Loucy (cell line): Measurements from ENCODE around the gene CCDC148.

Experiments
- CTCF ChIP-seq: fragments of 200-600 bp; sonication (generic); conservative IDR thresholded peaks from 2 replicates; pipeline ENCODE4 v1.5.1; 2014; ENCODE audit warnings: mild to moderate bottlenecking, antibody characterized with exemption, low read length
- EZH2phosphoT487 ChIP-seq: fragments of 200-600 bp; IDR thresholded peaks from 2 replicates; pipeline ENCODE4 v1.6.1; 2018; ENCODE audit warnings: antibody characterized with exemption, mild to moderate bottlenecking, moderate library complexity, borderline replicate concordance

- TF ChIP-seq CTCF (no peak), EZH2phosphoT487 (no peak)
These were observed 313.8 kb downstream of the CCDC148 start for GRCh38 chr2:158142568-158143332.
